Measurements from ENCODE around the gene LAMA4.

GRCh38 chr6:112198582-112198981 is 55.8 kb downstream of the LAMA4 start:
- TF ChIP-seq PKNOX1 (IDR thresholded peaks at IDR 0.05) (no peak), SP1 (IDR thresholded peaks at IDR 0.05) (no peak), ELF4 (IDR thresholded peaks at IDR 0.05) (no peak), HDGF (IDR thresholded peaks at IDR 0.05; ENCODE audit: borderline replicate concordance) (no peak), TARDBP (IDR thresholded peaks at IDR 0.05) (no peak), FOXM1 (IDR thresholded peaks at IDR 0.05; ENCODE audit: borderline replicate concordance) (no peak), FOXK2 (IDR thresholded peaks at IDR 0.05) (no peak), FOXA1 (IDR thresholded peaks at IDR 0.05) (no peak), SUZ12 (IDR thresholded peaks at IDR 0.05) (no peak)

Data from HEK293T (cell line).